GM23338 (cell line): ENCODE measurements around the gene ACOD1. TPM values are rescaled to one million over a fixed set of nuclear protein-coding genes. Genes with fewer than 3 reads are reported as not detected.

Experiments
- ATAC-seq: fragments of 200-7000 bp; cut with Tn5 transposase; 3 replicates; pipeline ENCODE4 v1.9.1; 2020
- DNase-seq: peaks from one replicate; pipeline ENCODE4 v3.0.0-alpha.2; 2015; ENCODE audit warnings: low spot score
- H2AFZ ChIP-seq: fragments of 200-600 bp; sonication (generic); 2 replicates; pipeline ENCODE4 v1.8.0; 2016; ENCODE audit warnings: antibody characterized with exemption, mild to moderate bottlenecking, moderate library complexity
- H3F3A ChIP-seq: fragments of 200-600 bp; sonication (generic); replicated peaks from 2 replicates; pipeline ENCODE4 v1.8.0; 2017; ENCODE audit warnings: antibody characterized with exemption, mixed run types, low read depth
- H3K27ac ChIP-seq: fragments of 200-600 bp; sonication (generic); 2 replicates; pipeline ENCODE4 v1.6.1; 2016; ENCODE audit warnings: low read depth
- H3K27me3 ChIP-seq: fragments of 200-600 bp; sonication (generic); 2 replicates; pipeline ENCODE4 v1.8.0; 2016; ENCODE audit warnings: mild to moderate bottlenecking, mixed run types, moderate library complexity; ENCODE audit not compliant: insufficient read depth
- H3K36me3 ChIP-seq: fragments of 200-600 bp; sonication (generic); 2 replicates; pipeline ENCODE4 v1.8.0; 2016; ENCODE audit warnings: mild to moderate bottlenecking; ENCODE audit not compliant: insufficient read depth
- H3K4me1 ChIP-seq: fragments of 200-600 bp; sonication (generic); 2 replicates; pipeline ENCODE4 v1.8.0; 2016; ENCODE audit warnings: mild to moderate bottlenecking, moderate library complexity; ENCODE audit not compliant: insufficient read depth
- H3K4me2 ChIP-seq: fragments of 200-600 bp; sonication (generic); 2 replicates; pipeline ENCODE4 v1.7.1; 2017; ENCODE audit warnings: mixed run types
- H3K4me3 ChIP-seq: fragments of 200-600 bp; sonication (generic); 2 replicates; pipeline ENCODE4 v1.6.1; 2016; ENCODE audit warnings: mixed run types
- H3K79me2 ChIP-seq: fragments of 200-600 bp; sonication (generic); replicated peaks from 2 replicates; pipeline ENCODE4 v1.8.0; 2017; ENCODE audit warnings: mild to moderate bottlenecking; ENCODE audit not compliant: insufficient read depth
- H3K9me2 ChIP-seq: fragments of 200-600 bp; sonication (generic); 2 replicates; pipeline ENCODE4 v1.8.0; 2017; ENCODE audit not compliant: insufficient read depth
- H4K20me1 ChIP-seq: fragments of 200-600 bp; sonication (generic); replicated peaks from 2 replicates; pipeline ENCODE4 v1.8.0; 2017; ENCODE audit warnings: mild to moderate bottlenecking; ENCODE audit not compliant: insufficient read depth
- H3K27ac Mint-ChIP-seq: 2 replicates; pipeline ENCODE4 v1.8.0; 2020; ENCODE audit warnings: inconsistent platforms, mild to moderate bottlenecking, moderate library complexity, mixed read lengths
- H3K27me3 Mint-ChIP-seq: 3 replicates; pipeline ENCODE4 v1.8.0; 2022; ENCODE audit warnings: low read depth, mild to moderate bottlenecking, moderate library complexity, mixed read lengths, inconsistent platforms; ENCODE audit not compliant: insufficient read depth, poor library complexity
- H3K36me3 Mint-ChIP-seq: 3 replicates; pipeline ENCODE4 v1.8.0; 2021; ENCODE audit warnings: low read depth, mild to moderate bottlenecking, inconsistent platforms, moderate library complexity, mixed read lengths
- H3K4me1 Mint-ChIP-seq: 3 replicates; pipeline ENCODE4 v1.8.0; 2020; ENCODE audit warnings: mild to moderate bottlenecking, inconsistent platforms, mixed read lengths
- H3K4me3 Mint-ChIP-seq: 3 replicates; pipeline ENCODE4 v1.8.0; 2021; ENCODE audit warnings: moderate library complexity, mild to moderate bottlenecking, inconsistent platforms, mixed read lengths
- H3K9me3 Mint-ChIP-seq: 3 replicates; pipeline ENCODE4 v1.8.0; 2020; ENCODE audit warnings: moderate library complexity, mild to moderate bottlenecking, inconsistent platforms, mixed read lengths
- CTCF ChIP-seq, 2 experiments: fragments of 200-600 bp in 1 of 2; sonication (generic) in 1 of 2; conservative IDR thresholded peaks; 2 replicates each; pipeline versions ENCODE4 v1.5.1 to v1.6.1; 2016 to 2017; ENCODE audit warnings: antibody characterized with exemption in 2 of 2, low read depth in 2 of 2, mild to moderate bottlenecking in 2 of 2, moderate library complexity in 1 of 2
- JUNB ChIP-seq: IDR thresholded peaks from one replicate; pipeline ENCODE4 v1.6.1; 2016; ENCODE audit warnings: antibody characterized with exemption; ENCODE audit not compliant: unreplicated experiment
- POLR2AphosphoS5 ChIP-seq: IDR thresholded peaks from 2 replicates; pipeline ENCODE4 v1.6.1; 2016; ENCODE audit warnings: antibody characterized with exemption, low read depth
- REST ChIP-seq: IDR thresholded peaks from one replicate; pipeline ENCODE4 v1.6.1; 2018; ENCODE audit warnings: antibody characterized with exemption; ENCODE audit not compliant: unreplicated experiment
- ZNF331 ChIP-seq: fragments of 250-450 bp; sonication (Bioruptor Pico); IDR thresholded peaks from 2 replicates; pipeline ENCODE4 v1.5.0; 2020; ENCODE audit warnings: low read depth, mild to moderate bottlenecking, moderate library complexity
- polyA plus RNA-seq: library from polyadenylated mRNA; unstranded; fragments of >200 nt; fragmentation: Nextera tagmentation; extraction: Ambion mirVana; gene quantifications from 2 replicates; pipeline ENCODE4 v1.2.1, GENCODE V29; 2016
- total RNA-seq: library from RNA; depleted of rRNA; stranded (reverse); fragments of >200 nt; shearing (Covaris generic); gene quantifications from 2 replicates; pipeline ENCODE4 v1.2.3, GENCODE V29; 2014

The ACOD1 gene
- total and polyA plus RNA-seq, 2 experiments from 2014 or later = not detected

GRCh38 chr13:76976490-76976889 is 28.2 kb downstream of the ACOD1 start:
- no peaks in the 10 kb centered on the region for H3K9me3 Mint-ChIP-seq
- Histone ChIP-seq H3K9me2 (peaks cover 6% of the 10 kb centered on the region; the same call in 1 of the 2 replicates), H3K4me3 (no peak overlapping the region), H3K27me3 (no peaks in the 10 kb centered on the region), H3K36me3 (no peaks in the 10 kb centered on the region), H3K4me1 (no peaks in the 10 kb centered on the region; the same call in 1 of the 2 replicates), H3K4me2 (no peak overlapping the region), H4K20me1 (no peaks in the 10 kb centered on the region), H2AFZ (no peak overlapping the region), H3F3A (no peaks in the 10 kb centered on the region), H3K27ac (no peak overlapping the region), H3K79me2 (no peaks in the 10 kb centered on the region)
- peaks cover 12% of the 10 kb centered on the region; the same call in 1 of the 3 replicates for H3K4me1 Mint-ChIP-seq
- TF ChIP-seq REST (no peak), ZNF331 (CRISPR knock-in tag) (no peak), JUNB (no peak), CTCF (conservative IDR thresholded peaks at IDR 0.05; ENCODE audit: low read depth in 2 of 2) (no peak)
- no peak overlapping the region for H3K4me3 Mint-ChIP-seq
- H3K27ac Mint-ChIP-seq = no peak overlapping the region
- no peak for DNase-seq
- peaks cover 2% of the 10 kb centered on the region for H3K27me3 Mint-ChIP-seq
- no peaks in the 10 kb centered on the region for H3K36me3 Mint-ChIP-seq
- no peak for ATAC-seq

- TF ChIP-seq POLR2AphosphoS5 (no peak), CTCF (conservative IDR thresholded peaks at IDR 0.05; ENCODE audit: low read depth in 2 of 2) (no peak), JUNB (no peak), ZNF331 (CRISPR knock-in tag) (no peak)
- H3K4me2 ChIP-seq = no peak overlapping the region
- H3K4me1 ChIP-seq = no peaks in the 10 kb centered on the region; the same call in 1 of the 2 replicates
- Mint-ChIP-seq H3K4me1 (peaks cover 12% of the 10 kb centered on the region; the same call in 1 of the 3 replicates), H3K27me3 (peaks cover 2% of the 10 kb centered on the region), H3K4me3 (no peak overlapping the region), H3K9me3 (no peaks in the 10 kb centered on the region), H3K27ac (no peak overlapping the region), H3K36me3 (no peaks in the 10 kb centered on the region)
- H3K27me3 ChIP-seq = no peaks in the 10 kb centered on the region
- H3K4me3 ChIP-seq = no peak overlapping the region
- no peak overlapping the region for H2AFZ ChIP-seq
- H3K36me3 ChIP-seq = no peaks in the 10 kb centered on the region
- no peaks in the 10 kb centered on the region for H3F3A ChIP-seq
- ATAC-seq (no peak), DNase-seq (no peak)
- no peaks in the 10 kb centered on the region for H3K79me2 ChIP-seq
- peaks cover 6% of the 10 kb centered on the region; the same call in 1 of the 2 replicates for H3K9me2 ChIP-seq
- no peak overlapping the region for H3K27ac ChIP-seq
- no peaks in the 10 kb centered on the region for H4K20me1 ChIP-seq
These were observed 28.6 kb downstream of the ACOD1 start for GRCh38 chr13:76976929-76977328.
